ENCODE measurements around the gene GAK.

The GAK gene

DNA sequence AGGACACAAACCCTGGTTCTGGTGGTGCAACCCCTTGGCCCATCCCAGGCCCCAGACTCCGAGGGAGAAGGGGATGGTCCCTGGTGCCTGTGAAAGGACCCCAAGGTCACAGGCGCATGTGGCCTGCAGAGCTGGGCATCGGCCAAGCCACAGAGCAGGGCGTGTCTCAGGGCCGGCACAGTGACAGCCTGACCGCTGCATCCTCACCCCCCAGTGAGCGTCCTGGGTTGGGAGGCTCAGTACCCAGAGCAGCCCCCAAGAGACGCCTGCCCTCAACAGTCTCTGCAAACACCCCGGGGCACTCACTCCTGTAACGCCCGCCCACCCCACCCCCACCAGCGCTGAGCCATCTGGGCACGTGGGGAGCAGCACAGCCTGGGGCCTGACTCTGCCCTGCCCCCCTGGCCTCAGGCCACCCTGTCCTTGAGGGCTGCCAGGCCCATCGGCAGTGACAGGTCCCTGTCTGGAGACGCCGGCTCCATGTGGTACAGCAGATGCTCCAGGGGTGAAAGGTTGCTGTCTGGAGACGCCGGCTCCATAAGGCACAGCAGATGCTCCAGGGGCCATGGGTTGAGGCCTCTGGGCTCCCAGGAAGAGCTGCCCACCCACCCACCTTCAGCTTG lies 81.7 kb downstream of the GAK start:
- no peak for DNase-seq (ENCODE audit: low read depth in 3 of 3)

DNA sequence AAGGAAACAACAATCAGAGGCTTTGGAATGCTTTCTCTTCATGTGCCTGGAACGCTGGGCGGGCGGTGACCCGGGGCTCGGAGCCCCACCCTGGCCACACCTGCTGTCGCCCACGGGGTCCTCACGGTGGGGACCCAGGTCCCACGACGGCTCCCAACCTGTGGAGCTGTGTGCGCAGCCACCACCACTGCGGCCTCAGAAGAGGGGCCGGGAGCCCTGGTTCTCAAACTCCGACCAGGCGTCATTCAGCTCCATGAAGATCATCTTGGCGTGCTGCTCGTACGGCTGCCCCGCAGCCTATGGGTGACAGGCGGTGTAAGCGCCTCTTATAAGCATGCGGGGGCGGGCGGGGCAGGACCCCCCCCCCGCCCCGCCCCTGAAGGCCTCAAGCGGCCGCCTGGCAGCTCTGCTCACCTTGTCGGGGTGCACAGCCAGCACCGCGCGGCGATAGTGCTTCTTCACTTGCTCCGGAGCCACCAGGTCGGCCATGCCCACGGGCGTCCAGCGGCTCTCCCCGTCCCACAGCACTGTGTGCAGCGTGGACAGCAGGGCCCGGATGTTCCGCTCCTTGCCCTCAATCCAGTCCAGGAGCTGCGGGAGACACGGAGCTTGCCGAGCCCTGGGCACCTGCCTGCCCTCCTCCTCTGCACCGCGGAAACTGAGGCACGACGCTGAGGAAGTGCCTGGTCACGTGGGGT lies 82.5 kb downstream of the GAK start:
- DNase-seq (ENCODE audit: low read depth in 3 of 3), result no peak

DNA sequence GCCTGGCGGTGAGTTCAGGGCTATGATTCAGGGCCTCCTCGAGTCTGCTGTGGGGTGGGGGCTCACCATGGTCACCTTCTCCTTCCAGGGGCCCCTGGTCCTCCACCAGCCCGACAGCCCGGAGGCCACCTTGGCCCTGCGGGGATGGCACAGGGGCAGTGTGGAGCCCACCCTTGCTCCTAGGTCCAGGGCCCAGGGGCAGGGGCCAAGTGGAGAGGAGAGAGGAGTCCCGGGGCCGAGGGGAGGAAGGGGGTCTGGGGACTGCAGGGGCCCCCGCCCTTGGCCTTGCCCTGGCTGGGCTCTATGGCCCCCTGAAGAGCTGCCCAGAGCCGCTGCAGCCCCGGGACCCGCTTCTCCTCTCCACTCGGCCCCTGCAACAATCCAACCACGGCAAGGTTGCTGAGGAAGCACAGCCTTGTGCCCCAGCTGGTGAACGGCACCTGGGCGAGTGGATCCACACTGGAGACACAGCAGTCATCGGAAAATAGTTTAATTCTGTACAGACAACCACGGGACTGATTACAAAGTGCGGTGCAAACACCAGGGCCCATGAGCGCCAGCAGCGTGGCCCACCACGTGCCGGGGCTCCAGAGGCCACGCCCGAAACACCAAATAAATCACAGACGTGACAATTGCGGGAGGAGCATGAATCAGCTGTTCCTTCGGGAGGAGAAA lies 83.2 kb downstream of the GAK start:
- no peak for DNase-seq (ENCODE audit: low read depth in 3 of 3)

DNA sequence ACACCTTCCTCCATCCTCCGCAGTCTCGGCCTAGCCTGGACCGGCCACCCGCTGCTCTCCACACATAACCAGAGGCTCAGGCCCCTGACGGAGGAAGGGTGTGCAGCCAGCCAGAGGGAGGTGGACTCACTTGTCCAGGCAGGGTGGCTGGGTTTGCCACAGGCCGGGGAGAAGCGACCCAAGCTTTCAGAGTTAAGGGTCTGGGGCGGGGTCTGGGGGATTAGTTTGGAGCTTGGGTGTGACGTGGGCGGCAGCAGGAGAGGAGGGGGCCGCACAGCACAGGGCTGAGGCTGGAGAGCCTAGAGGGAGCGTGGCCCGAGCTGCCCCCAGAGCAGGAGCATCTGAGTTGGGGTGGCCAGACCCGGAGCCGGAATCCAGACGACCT lies 83.8 kb downstream of the GAK start:
- no peak for DNase-seq (ENCODE audit: low read depth in 3 of 3)

DNA sequence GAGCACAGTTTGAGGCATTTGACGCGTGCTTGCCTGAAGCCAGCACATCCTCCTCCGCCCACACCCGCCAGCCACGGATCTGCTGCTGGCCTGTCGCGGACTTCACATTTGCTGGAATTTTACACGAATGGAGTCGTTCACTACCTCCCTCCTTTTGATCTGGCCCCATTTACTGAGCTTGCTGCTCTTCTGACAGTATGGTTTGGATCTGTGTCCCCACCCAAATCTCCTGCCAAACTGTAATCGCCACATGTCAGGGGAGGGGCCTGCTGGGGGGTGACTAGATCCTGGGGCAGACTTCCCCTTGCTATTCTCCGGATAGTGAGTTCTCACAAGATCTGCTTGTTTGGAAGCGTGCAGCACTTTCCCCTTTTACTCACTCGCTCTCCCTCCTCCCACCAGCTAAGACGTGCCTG lies 86.3 kb downstream of the GAK start:
- DNase-seq (ENCODE audit: low read depth in 3 of 3), result no peak

DNA sequence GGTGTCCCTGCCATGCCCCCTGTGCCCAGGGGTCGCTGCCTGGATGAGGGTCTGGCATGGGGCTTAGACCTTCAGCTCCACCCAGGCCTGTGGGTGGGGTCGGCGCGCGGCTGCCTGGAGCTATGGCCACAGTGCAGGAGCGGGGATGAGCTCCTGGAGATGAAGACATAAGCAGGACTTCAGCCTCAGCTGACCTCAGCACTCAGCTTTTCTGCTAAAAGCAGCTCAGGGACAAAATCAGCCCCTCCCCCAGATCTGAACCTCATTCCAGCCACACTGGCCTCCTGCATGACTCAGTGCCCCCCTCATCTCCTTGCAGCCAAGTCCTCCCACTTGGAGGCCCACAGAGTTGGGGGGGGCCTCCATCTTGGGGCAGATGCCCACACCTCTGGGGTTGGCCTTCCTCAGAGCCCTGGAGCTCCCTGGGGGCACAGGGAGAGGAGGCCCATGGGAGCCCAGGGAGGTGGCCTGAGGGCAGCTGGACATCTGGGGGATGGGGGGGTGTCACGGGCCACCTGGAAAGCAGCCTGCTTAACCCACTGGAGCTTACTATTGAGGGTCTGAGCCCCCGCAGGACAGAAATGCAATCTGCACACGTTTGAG lies 86.8 kb downstream of the GAK start:
- DNase-seq (ENCODE audit: low read depth in 3 of 3), result no peak

DNA sequence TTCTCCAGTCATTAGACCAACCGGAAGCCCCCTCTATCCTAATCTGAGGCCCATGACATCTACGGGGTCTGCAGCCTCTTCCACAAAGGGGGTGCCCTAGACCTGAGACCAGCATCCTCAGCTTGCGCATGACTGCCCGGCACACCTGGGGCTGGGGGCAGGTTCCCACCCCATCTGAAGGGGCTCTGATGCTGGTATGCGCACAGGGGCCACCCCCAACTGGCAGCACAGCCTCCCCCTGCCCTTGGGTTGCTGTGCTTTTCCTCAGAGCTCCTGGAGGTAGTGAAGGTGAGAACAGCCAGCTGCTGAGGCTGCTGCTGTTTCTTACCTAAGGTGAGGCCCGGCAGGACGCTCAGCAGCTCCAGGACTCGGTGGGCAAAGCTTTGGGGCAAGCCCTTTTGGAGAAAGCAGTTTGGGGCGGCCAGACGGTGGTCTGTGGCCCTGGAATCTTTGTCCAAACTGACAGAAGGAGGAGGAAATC lies 87.3 kb downstream of the GAK start:
- DNase-seq (ENCODE audit: low read depth in 3 of 3), result no peak

DNA sequence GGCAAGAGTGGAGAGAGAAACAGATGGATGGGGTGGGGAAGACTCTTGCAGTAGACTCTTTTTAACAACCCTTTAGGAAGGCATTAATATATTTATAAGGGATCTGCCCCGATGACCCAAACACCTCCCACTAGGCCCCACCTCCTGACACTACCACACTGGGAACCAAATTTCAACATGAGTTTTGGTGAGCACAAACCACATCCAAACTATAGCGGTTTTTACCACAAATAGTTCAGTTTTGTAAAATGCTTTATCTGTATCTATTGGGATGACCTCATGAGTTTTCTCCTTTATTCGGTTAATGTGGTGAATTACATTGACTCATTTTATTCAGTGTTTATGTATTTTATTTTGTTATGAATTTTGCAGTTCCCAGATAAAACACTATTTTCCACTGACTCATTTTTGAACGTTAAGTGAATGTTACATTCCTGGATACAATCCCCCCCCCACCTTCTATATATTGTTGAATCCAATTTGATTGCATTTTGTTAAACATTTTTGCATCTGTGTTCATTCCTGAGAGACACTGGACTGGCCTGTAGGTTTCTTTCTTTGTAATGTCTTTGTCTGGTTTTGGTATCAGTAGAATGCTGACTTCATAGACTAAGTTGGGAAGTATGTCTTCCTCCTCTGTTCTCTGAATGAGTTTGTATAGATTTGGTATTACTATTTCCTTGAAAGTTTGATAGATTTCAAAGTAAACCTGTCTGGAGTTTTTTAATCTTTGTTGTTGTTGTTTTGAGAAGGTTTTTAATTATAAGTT lies 92.3 kb downstream of the GAK start:
- DNase-seq (ENCODE audit: low read depth in 3 of 3), result no peak

DNA sequence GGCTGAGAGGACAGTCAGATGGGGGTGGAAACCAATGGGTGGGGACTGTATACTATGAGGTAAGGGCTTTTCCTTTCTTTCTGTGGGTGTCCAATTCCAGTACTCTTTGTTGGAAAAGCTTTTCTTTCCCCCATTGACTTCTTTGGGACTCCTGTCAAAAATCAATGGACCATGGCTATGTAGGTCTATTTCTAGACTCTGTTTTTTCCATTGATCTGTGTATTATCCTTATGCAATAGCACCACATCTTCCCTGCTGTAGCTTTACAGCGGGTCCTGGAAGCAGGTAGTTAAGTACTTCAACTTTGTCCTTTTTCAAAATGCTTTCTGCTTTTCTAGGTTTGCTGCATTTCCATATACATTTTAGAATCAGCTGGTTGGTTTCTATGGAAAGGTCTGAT lies 94.3 kb downstream of the GAK start:
- DNase-seq (ENCODE audit: low read depth in 3 of 3), result no peak

DNA sequence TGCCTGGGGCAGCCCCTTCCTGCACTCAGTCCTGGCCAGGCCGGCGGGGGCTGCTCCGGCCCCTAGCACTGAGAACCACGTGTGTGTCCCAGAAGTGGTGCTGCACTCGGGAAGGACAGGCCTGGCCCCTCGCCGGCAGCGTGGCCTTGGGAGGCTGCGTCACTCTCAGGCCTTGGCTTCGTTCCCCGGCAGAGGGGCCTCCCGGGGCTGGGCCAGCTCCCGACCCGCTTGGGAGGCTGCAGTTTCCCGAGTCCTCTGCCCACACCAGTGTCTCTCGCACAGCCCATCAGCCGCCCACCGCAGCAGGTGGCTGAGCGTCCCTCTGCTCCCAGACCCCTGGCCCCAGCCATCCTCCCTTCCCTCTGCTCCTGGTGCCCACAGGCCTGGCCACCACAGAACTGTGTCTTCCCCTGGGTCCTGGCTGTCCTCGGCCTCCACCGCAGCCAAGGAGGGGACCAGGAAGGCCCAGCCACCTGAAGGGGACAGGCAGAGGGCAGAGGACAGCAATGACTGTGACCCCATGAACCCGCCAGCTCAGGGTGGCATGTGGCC lies 95.3 kb downstream of the GAK start:
- DNase-seq (ENCODE audit: low read depth in 3 of 3), result no peak

DNA sequence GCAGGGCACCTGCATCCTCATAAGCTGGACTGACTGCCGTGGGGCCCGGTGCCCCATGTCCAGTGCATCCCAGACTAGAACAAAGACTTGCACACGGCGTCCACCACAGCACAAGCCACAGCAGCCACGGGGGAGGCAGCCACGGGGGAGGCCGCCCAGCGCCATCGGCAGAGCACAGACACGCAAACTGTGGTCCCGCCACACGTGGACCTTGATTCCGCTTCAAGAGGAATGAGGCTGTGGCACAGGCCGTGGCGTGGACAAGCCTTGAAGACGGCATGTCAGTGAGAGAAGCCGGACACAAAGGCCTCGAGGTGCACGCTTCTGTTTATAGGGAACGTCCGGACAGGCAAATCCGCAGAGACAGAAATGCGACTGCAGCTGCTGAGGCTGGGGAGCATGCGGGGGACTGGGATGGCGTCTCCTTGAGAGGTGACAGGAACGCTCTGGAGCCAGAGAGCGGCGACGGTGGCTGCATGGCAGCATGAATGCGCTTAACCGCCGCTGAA lies 96.1 kb downstream of the GAK start:
- DNase-seq (ENCODE audit: low read depth in 3 of 3), result no peak

DNA sequence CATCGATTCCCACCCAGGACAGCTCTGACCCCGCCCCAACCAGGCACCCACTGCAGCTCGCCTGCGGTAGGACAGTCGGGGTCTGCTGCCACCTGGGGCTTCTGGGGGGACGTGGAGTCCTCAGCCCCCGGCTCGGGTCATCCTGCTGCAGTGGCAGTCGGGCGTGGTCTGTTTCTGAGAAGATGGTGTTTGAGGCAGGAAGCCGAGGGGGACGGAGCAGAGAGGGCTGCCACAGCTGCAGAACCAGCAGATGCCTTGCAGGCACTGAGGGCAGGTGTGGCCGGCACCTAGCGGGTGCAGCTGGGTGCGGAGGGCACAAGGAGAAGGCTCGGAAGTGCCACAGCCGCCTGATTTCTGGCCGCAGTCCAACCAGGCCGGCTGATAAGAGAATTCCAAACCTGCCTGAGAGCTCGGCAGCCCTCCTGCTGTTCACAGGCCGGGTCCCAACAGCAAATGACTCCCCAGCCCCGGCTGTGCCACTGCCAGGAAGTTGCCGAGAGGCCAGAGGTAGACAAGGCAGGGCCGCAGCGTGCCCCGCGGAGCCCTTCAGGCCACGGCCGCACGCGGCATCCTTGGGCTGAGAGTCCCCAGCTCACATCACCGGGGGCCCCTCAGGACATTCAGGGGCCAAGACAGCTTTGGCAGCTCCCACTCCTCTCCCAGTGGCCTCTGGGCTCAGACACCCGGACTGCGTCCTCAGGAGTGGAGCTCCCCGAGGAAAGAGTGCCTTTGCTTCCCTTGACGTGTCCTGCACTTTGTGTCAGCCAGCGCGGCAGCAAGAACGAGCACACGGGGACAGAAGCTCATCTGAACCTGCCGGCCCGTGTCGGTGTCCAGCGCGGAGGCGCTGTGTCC lies 96.7 kb downstream of the GAK start:
- no peak for DNase-seq (ENCODE audit: low read depth in 3 of 3)

DNA sequence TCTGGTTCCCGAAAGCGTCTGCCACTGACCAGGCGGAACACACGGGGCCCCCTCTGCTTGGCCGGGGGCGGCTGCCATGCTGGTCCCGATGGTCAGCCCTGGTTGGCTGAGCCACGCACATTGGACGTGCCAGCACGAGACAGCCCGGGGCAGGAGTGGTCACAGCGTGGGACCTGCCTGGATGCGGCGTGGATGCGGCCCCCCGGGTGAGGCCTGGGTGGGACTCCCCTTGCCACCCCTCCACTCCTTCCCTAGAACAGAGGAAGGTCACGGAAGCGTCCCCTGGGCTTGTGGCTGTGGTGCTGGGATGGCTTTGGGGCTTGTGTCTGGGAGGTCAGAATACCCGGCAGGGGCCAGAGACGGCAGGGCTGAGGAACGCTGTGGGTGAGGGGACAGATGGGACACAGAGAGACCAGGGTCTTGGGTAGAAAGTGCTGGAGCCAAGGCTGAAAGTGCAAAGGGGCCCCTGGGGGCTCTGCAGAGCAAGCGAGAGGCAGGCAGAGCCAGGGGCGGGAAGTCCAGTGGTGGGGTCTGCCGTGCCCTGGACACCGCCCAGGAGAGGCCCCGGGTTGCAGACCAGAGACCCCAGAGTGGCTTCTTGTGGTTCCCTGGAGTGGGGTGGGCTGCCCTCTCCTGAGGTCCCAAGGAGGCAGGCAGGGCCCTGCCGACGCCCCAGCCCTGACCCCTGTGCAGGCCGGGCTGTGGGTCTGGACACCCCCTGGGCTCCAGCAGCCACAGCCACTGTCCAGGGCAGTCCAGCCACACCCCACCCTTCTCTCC lies 97.6 kb downstream of the GAK start:
- no peak for DNase-seq (ENCODE audit: low read depth in 3 of 3)

DNA sequence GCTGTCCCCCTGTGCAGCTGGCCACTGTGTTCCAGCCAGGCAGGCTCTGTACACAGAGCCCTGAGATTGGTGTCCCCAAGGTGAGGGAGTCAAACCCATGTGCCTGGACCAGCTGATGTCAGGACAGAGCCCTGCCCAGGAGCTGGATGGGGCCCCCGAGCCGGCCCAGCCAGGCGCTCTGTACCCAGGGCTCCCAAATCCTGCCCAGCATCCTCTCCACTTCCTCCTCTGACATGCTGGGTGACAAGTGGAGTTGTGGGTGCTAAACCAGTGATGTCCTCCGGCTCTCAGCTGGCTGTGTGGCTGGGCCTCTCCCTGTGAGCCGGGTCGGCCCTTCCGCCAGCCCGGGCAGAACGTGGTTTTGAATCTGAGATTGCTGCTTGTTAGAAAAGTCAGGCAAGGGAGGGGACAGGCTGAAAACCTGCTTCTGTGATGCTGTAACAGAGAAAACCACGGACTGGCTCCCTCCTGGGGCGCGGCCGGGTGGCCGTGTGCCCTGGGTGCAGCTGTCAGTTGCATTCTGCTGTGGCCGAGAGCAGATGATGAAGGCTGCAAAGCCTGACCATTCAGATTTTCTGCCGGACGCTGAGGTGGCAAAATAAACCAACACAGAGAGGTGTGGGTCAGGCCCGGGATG lies 98.3 kb downstream of the GAK start:
- no peak for DNase-seq (ENCODE audit: low read depth in 3 of 3)

DNA sequence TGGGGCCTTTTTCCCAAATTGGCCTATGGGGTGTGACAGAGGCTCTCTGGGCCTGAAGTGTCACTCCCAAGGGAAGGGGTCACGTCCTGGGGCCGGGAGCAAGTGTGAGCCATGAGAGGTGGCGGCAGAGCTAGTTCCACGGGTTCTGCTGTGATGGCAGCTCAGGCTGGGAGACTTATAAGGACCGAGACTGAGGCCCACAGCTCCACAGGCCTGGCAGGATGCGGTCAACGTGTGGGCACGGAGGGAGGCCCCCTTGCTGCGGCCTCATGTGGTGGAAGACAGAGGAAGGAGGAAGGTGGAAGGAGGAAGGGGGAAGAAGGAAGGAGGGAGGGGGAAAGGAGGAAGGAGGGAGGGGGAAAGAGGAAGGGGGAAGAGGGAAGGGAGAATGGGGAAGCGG lies 99.0 kb downstream of the GAK start:
- no peak for DNase-seq (ENCODE audit: low read depth in 3 of 3)

DNA sequence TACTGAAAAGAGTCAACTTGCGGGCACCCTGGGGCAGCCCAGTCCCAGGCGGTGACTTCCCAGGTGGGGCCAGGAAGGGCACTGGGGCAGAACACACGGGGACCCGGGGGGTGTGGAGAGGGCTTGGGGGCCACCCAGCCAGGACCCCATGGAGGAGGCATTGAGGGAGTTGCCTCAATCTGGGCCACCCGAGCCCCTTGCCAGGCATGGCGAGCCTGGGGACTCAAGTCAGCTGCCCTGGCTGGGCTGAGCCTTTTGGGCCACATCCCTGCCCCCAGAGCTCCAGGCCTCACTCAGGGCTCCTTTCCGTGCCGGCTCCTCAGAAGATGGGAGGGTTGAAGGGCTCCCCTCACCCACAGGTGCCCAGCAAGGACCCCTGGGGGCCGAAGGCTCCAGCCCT lies 99.6 kb downstream of the GAK start:
- no peak for DNase-seq (ENCODE audit: low read depth in 3 of 3)

DNA sequence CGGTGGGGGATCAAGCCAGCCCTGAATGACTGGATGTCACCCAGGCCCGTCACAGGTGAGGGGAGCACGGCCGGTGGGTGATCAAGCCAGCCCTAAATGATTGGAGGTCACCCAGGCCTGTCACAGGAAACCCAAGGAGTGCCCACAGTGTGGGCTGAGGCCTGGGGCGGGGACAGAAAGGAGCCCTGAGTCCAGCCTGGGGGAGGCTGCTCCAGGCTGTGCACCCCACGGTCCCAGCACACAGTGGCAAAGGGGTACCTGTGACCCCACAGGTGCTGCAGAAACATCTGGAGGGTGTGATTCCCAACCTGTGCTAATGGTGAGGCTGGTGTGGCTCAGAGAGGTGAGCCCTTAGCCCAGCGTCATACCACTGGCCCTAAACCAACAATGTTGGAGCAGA lies 100.0 kb downstream of the GAK start:
- DNase-seq (ENCODE audit: low read depth in 3 of 3), result no peak

DNA sequence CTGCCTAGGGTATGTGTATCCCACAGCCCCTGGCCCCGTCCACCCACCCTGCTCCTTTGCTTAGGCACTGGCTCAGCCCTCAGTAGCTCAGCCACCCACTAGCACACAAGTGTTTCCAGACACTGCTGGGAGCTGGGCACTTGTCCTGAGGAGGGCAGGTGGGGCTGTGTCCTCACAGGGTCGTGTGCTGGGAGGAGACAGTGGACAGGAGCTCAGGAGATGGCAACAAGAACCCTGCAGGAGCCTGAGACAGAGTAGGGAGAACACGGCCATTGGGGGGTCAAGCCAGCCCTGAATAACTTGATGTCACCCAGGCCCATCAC lies 100.7 kb downstream of the GAK start:
- DNase-seq (ENCODE audit: low read depth in 3 of 3), result no peak

All from stimulated activated CD4-positive, alpha-beta T cell treated with anti-CD3 and anti-CD28 coated beads, TNF-alpha, amount 100 ng/mL, for 4 hours (primary cell).